Ishikawa (cell line): ENCODE data around the gene IL36A.

ENCODE experiments used
- CEBPB ChIP-seq: IDR thresholded peaks from 2 replicates; pipeline ENCODE4 v1.6.1; 2012
- MAX ChIP-seq: IDR thresholded peaks from 2 replicates; pipeline ENCODE4 v1.6.1; 2012
- RAD21 ChIP-seq: IDR thresholded peaks from 2 replicates; pipeline ENCODE4 v1.6.1; 2012; ENCODE audit warnings: low read depth
- TCF12 ChIP-seq: IDR thresholded peaks from 2 replicates; pipeline ENCODE4 v1.6.1; 2012; ENCODE audit warnings: low read depth
- ZBTB7A ChIP-seq: IDR thresholded peaks from 2 replicates; pipeline ENCODE4 v1.6.1; 2012; ENCODE audit warnings: low read depth

DNA sequence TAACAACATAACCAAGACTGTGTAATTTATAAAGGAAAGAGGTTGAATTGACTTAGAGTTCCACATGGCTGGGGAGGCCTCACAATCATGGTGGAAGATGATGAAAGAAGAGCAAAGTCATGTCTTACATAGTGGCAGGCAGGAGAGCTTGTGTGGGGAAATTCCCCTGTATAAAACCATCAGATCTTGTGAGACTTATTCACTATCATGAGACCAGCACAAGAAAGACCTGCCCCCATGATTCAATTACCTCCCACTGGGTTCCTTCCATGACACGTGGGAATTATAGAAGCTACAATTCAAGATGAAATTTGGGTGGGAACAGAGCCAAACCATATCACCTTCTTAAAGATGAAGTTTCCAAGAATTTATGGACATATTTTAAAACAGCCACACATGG lies 51.3 kb downstream of the IL36A start:
- TF ChIP-seq RAD21 (no peak), MAX (no peak), ZBTB7A (no peak), TCF12 (no peak), CEBPB (no peak)
